ENCODE data around the gene ZBTB2. TPM values are rescaled to one million over a fixed set of nuclear protein-coding genes. Genes with fewer than 3 reads are reported as not detected.

The ZBTB2 gene
- total and polyA plus RNA-seq, 8 donors = 3.1 to 6.6 (median 4.3) TPM

- intact Hi-C loops (cut with DNase I) = no loop called here
- FAIRE-seq (no peak), ATAC-seq (no peak), DNase-seq (peak in 1 of 6 donors; percentile 30)
- H3K4me1 ChIP-seq = peaks cover 16 to 27% (median 24%) of the 10 kb centered on the region in 3 donors
- H3K4me3 ChIP-seq = peak overlapping the region; percentile 80 to 99 (median 93)
- H3K27me3 ChIP-seq = no peaks in the 10 kb centered on the region
- no peak for TF ChIP-seq CTCF (IDR thresholded peaks at IDR 0.05)
- H3K27ac ChIP-seq = peak overlapping the region; percentile 98 to 99 (median 98)
- WGBS, 2 donors = 19 to 27% methylated on average over 12 of the region's 12 CpGs
- H3K36me3 ChIP-seq = no peaks in the 10 kb centered on the region
- H3K9me3 ChIP-seq = no peaks in the 10 kb centered on the region
Measured at GRCh38 chr6:151388997-151389617, 2.3 kb downstream of the ZBTB2 start.

DNA sequence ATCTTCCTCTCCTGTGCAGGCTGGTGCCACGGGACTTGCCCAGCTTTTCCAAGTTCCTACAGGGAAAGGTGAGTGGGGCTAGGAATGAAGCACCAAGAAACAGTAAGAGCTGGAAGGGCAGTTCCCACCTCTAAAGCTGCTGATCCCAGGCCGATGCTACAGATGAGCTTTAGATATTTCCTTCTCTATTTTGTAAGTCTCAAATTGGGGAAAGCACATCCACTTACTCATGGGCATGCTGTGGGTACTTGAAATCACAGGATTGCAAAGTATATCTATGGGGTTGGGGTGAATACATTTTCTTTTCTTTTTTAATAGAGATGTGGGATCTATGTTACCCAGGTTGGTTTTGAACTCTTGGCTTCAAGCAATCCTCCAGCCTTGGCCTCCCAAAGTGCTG is 3.1 kb downstream of the ZBTB2 start:
- ATAC-seq = no peak
- Histone ChIP-seq H3K4me1 (peaks cover 16 to 23% (median 20%) of the 10 kb centered on the region in 3 donors), H3K4me3 (no peak overlapping the region), H3K27me3 (no peaks in the 10 kb centered on the region), H3K9me3 (no peaks in the 10 kb centered on the region), H3K27ac (peak overlapping the region in 1 of 4 donors; percentile 99), H3K36me3 (no peaks in the 10 kb centered on the region)
- no peak for TF ChIP-seq CTCF (IDR thresholded peaks at IDR 0.05)
- FAIRE-seq = no peak
- intact Hi-C loops (cut with DNase I) = no loop called here
- DNase-seq = no peak
- WGBS, 2 donors = 89 to 92% methylated on average over 2 of the region's 2 CpGs

- ATAC-seq = no peak
- FAIRE-seq = no peak
- 84 to 90% methylated on average over 11 of the region's 11 CpGs for WGBS, 2 donors
- Histone ChIP-seq H3K4me3 (no peak overlapping the region), H3K9me3 (no peaks in the 10 kb centered on the region), H3K27me3 (no peaks in the 10 kb centered on the region), H3K27ac (no peak overlapping the region), H3K4me1 (peaks cover 8 to 15% (median 12%) of the 10 kb centered on the region in 3 donors), H3K36me3 (no peaks in the 10 kb centered on the region)
- intact Hi-C loops (cut with DNase I) = no loop called here
- no peak for TF ChIP-seq CTCF (IDR thresholded peaks at IDR 0.05)
- DNase-seq = no peak
Measured at GRCh38 chr6:151387175-151387970, 4.0 kb downstream of the ZBTB2 start.

DNA sequence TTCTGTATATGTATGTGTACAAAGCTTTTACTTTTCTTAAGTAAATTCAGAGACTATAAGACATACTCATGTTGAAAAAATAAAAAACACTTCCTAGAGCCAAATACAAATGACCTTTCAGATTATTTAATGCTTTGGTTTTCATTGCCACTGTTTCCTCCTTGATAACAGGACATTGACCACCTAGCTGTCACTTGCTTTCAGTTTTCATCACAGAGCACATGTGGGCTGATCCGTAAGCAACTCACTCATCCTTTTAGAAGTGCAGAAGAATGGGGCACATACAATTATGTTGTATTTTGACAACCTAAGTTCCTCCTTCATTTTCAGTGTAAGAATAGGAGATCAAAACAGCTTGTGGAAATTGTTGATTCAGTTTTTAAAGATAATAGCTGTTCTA is 6.2 kb downstream of the ZBTB2 start:
- ATAC-seq = no peak
- 82 to 85% methylated on average over 1 of the region's 1 CpG for WGBS, 2 donors

More for the DNA sequence above, 6.2 kb downstream of the ZBTB2 start:
- Histone ChIP-seq H3K9me3 (no peaks in the 10 kb centered on the region), H3K4me3 (no peak overlapping the region), H3K36me3 (no peaks in the 10 kb centered on the region), H3K27me3 (no peaks in the 10 kb centered on the region), H3K27ac (no peak overlapping the region), H3K4me1 (peaks cover 4 to 13% (median 8%) of the 10 kb centered on the region in 3 donors)
- FAIRE-seq (no peak), DNase-seq (no peak)
- intact Hi-C loops (cut with DNase I) = no loop called here
- TF ChIP-seq CTCF (IDR thresholded peaks at IDR 0.05) = no peak

Measured in pancreas (tissue), 10 donors.